GM21526 (cell line): Measurements from ENCODE around the gene ARHGAP25.

Source experiments
- ATAC-seq: cut with Tn5 transposase; IDR thresholded peaks from one replicate; pipeline ENCODE4 v1.9.1; 2021; ENCODE audit warnings: moderate library complexity; ENCODE audit not compliant: unreplicated experiment, low FRiP score

Gene ARHGAP25

GRCh38 chr2:68741238-68741637 lies 6.6 kb downstream of the ARHGAP25 start:
- no peak for ATAC-seq

DNA sequence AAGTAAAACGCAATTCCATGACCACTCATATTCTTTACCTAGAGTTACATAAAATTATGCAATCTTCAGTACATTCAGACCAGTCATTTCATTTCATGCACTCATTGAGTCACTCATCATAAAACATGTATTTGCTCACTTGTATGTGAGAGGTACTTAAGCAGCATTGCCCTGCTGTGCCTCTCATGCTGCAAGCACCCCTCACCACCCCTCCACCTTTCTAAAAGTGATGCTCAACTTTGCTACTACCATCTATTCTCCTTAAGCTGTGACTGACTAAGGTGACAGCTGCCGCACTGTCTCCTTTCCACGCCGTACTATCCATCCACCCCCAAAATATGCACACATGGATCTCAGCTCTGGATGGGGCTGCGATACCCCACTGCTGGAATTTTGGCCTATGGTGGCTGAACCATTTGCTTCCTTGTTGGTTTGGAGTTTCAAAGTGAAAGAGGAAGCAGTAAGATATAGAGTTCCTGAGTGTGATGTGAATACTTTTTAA lies 7.2 kb downstream of the ARHGAP25 start:
- ATAC-seq = no peak

DNA sequence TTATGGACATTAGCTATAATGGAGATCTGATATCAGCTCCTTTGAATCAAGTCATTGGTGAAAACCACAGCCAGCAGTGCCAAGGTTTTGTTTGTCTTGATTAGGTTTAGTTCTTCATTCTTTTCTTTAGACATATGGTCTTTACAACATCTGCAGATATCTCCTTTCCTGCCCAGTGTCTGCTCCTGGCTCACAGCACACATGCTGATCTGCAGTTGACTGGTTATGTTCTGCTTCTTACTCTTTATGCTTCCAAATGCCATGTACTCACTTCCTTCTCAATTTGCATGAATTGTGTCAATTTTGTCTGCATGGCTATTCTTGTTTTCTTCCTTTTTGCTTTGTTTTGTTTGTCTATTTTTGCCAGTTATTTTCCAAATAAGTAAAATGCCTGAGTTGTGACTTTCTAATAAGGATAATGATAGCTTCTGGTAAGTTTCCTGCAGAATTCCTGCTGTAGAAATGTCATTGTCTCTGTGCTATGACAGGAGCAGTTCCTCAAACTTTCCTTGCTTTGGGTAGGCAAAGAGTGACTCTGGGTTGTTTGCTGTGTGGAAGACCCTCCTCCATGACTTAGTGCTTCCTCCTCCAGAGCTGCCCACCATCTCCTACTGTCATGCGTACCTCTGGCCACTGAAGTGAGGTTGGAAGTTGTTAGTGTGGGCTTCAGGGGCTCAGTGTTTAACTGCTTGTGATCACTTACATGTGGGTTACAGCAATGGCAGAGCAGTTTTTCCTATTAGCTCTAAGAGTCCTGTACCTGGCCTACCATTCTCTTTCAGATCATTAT lies 8.2 kb downstream of the ARHGAP25 start:
- ATAC-seq = no peak

GRCh38 chr2:68743531-68743930 lies 8.9 kb downstream of the ARHGAP25 start:
- no peak for ATAC-seq

- ATAC-seq = no peak
These were observed 9.8 kb downstream of the ARHGAP25 start for GRCh38 chr2:68744366-68744912.

DNA sequence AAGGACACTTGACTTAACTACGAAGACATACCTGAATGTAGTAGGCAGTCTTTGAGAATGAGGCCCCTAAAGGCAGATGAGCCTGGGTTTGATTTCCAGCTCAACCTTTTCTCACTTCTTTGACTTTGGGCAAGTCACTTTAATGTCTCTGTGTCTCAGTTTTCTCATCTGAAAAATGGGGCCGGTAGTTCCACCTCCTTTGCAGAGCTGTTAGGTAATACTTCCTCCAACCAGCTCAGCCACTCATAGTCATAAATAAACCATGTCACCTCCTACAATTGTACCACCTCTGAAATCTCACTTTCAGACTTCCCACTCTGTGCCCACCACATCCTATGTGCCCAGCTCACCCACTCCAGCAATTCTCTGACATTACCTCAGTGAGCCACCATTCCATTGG lies 10.4 kb downstream of the ARHGAP25 start:
- no peak for ATAC-seq

DNA sequence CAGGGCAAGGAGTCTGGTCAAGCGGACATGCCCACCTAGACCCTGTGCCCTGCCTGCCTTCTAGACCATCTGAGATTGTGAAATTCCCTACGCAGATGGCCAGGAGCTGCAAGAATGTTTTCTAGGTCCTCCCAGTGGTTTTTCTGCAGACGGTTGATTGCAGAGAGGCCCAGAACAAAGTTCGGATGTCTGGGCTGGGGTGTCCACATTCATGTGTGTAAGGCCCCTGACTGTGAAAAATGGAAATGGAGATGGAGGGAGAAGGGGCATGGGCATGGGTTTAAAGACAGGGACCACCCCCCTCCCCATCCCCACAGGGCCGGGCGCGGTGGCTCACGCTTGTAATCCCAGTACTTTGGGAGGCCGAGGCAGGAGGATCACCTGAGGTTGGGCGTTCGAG lies 11.8 kb downstream of the ARHGAP25 start:
- no peak for ATAC-seq

- no peak for ATAC-seq
These were observed 12.8 kb downstream of the ARHGAP25 start for GRCh38 chr2:68747413-68747812.

GRCh38 chr2:68747900-68748299 lies 13.3 kb downstream of the ARHGAP25 start:
- no peak for ATAC-seq

DNA sequence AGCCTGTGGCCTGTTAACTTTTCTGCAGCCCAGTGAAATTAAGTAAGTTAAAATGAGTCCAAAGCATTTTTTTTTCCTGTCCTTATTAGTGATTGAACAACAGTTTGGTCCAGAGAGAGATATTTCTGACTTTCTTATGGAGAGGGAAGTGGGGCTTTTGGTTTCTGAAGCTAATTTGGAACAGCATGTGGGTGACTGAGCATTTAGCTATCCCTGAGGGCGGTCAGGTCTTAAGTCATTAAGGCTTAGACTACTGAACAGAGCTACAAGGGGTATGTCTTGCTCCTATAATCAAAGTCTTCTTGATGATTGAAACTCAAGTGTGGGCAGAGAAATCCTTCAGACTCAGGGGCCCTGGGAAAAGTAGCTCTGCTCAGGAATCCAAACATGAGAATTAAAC lies 14.0 kb downstream of the ARHGAP25 start:
- no peak for ATAC-seq

GRCh38 chr2:68749345-68749744 lies 14.7 kb downstream of the ARHGAP25 start:
- no peak for ATAC-seq

DNA sequence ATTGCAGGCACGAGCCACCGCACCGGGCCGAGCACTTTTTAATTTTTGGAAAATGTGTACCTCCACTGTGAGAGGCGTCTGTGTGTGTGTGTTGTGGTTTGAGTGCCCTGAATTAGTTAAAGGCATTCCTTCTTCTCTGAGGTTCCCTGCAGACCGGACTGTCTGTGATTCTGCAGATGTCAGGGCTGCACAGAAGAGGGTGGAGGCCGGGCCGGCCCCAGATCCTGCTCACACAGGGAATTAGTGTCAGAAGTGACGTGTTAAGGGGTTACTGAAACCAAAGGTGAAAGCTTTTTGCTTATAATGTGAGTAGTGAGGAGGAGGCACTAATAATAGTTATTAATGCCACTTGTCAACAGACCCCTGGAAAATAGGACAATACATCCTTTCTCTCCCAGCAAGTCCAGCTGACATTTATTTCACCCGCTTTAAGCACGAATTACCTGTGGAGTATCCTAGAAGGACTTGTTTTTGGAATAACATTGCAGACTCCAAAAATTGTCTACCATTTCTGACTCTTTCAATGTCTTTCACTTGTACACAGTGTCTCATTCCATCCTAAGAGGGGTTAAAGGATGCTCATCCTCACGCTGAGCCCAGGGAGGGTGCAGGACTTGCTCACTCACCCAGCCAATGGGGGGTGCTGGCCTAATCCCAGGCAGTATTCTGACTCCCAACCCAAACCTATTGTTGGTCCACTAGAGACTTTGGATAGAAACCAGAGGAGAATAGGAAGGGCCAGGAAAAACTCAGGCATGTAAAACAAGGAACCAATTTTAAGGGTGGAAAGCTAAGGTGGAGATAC lies 16.2 kb downstream of the ARHGAP25 start:
- ATAC-seq = no peak

DNA sequence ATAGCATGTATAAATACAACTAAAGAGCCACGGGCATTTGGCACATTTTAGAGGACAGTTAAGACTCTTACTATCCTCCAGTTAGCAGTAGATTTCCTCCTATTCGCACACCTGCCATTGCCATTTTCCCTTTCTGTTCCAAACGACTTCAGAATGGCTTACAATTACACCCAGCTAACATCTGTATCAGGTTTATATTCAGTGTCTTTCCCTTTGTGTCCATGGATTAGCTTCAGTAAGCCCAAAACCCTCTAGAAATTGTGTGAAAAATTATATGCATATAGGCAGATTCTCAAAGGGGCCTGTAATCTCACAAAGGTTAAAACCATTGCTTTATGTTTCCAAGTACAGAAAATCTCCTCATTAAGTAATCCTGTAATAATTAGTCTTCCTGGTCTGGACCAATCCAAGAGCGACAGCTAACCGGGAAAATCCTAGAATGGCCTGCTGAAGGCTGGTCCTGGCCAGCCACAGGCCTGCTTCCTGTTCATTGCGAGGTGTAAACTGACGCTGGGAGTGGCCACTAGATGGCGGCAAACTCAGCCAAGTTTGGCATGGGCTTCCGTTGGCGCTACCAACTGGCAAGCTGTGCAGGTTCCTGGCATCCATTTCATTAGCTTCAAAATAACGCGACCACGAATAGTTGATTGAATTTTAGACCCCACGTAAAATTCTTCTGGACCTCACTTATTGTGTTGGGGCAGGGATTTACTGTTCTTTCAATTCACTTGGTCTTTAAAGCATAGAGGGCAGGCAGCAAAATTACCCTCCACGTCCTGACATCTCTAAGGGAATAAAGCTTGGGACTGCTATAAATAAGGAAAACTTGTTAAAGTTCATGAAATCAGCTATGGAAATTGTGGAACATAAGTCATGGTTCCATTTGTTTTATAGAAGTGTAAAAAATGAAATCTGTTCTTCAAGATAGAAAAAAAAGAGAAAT lies 17.1 kb downstream of the ARHGAP25 start:
- peak; percentile 77 for ATAC-seq

DNA sequence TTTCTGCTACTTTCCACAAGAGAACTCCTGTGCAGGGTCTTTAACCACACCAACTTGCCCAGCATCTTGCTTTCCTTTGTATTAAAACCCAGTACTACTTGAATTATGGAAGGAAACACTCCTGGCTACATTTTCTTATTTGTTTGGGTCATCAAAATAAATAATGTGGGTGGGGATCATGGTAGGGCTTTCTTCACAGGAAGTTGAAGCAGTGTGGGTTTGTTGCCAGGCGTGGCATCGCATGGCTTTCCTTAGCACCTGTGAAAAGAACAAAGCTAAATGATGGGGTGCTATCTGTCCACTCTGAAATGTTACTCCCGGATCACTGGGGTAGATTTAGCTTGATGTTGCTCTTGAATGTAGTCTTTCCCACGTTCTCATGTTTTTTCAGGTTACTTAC lies 18.7 kb downstream of the ARHGAP25 start:
- no peak for ATAC-seq

DNA sequence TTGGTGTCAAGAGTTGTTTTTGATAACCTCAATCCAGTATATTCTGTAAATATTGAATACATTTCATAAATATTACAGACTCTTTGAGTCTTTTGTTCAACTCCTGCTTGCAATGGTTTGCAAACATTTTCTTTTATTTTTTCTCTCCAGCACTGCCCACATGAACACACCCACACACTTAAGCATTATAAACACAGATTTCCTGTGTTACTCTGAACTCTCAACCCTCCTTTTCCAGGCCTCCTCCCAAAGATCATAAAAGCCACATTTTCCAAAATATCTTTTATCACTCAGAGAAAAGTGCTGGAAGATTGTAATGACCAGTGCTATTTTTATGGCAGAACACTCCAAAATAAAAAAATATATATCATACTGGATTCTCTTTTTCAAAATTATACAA lies 20.5 kb downstream of the ARHGAP25 start:
- ATAC-seq = no peak

DNA sequence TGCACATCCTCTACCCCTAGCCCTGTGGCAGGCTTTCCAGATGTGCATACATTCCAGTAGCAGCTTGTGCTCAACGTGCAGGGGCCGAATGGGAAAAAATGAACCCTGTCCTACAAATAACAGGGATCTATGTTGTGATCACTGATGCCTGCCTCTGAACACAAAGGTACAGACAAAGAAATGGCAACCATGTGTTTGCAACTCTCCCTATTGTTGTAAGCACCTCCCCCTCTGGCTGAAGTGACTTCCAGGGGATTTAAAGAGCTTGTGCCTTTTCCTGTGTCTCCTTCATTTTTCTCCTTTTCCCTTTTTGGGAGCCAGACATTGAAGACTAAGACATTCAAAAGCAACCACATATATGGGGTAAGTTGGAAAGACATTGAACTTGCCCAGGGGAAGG lies 21.6 kb downstream of the ARHGAP25 start:
- ATAC-seq = no peak

DNA sequence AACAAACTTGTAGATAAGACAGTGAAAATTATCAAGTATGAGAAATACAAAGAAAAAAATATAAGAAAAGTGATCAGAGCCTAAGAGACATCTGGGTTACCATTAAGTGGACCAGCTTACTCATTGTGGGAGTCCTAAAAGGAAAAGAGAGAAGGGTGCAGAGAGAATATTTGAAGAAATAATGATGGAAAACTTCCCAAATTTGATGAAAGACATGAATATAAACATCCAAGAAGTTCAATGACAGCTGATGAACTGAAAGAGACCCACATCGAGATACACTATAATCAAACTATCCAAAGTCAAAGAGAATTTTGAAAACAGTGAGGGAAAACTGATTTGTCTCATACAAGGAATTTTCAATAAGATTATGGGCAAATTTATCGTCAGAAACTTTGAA lies 22.5 kb downstream of the ARHGAP25 start:
- no peak for ATAC-seq

- ATAC-seq = no peak
These were observed 27.5 kb downstream of the ARHGAP25 start for GRCh38 chr2:68762100-68762499.

DNA sequence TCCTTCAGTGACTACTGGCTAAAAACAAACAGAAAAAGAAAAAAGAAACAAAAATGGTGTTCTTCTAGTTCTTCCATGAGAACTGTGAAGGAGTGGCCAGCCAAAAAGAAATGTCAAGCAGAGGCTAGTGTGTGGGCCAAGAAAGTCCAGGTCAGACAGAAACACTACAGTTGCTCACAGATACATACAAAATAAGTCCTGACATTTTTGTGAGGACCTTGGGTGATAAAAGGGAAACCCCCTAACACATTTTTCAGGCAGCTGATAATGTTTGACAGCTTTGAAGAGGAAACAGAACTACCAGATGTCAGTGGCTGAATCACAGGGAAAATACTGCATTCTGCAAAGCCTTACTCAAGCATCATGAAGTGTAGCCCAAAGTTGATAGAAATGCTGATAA lies 28.1 kb downstream of the ARHGAP25 start:
- peak; percentile 46 for ATAC-seq

DNA sequence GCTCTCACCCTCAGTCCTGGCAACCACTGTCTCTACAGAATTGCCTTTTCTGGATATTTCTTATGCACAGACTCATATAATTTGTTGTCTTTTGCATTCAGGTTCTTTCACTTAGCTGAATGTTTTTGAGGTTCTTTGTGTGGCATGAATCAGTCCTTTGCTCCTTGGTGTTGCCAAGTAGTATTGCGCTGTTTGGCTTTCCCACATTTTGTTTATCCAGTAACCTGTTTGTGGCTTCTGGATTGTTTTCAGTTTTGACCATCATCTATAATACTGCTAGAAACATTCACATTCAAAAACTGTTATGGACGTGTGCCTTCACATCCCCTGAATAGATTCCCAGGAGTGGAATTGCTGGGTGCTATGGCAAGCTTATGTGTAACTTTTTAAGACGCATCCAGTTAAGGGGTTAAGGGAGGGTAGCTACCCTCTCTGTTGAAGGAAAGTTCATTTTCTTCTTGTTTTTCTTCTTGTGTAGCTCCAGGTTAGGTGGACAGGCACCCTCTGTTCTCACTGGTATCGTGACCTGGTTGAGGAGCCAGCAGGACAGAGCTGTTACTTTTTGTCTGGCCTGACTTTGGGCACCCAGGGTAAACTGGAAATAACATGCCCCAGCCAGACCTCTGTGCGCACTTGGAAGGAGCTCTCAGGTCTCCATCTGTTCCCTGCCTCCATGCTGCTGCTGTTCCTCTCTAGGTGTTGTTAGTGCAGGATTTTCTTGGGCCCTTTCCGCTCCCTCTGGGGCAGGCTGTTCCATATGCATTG lies 29.6 kb downstream of the ARHGAP25 start:
- ATAC-seq = no peak
